ENCODE measurements around the gene CD96. TPM values are rescaled to one million over a fixed set of nuclear protein-coding genes. Genes with fewer than 3 reads are reported as not detected.

CD96 gene
- total and polyA plus RNA-seq, 10 donors = 2.9 to 43.9 (median 24.1) TPM

GRCh38 chr3:111570404-111571030, 28.5 kb downstream of the CD96 start:
- WGBS, 5 donors = 90 to 97% (median 93%) methylated on average over 11 to 12 of the region's 12 CpGs

GRCh38 chr3:111571282-111571681, 29.3 kb downstream of the CD96 start:
- WGBS, 5 donors = 76 to 95% (median 91%) methylated on average over 1 of the region's 1 CpG
- Histone ChIP-seq H3K9me3 (no peaks in the 10 kb centered on the region), H3K36me3 (peaks cover 0 to 3% (median 0%) of the 10 kb centered on the region in 6 donors), H3K4me3 (no peak overlapping the region), H3K27me3 (replicated peaks in 1 of 7) (no peaks in the 10 kb centered on the region), H3K4me1 (peaks cover 0 to 3% (median 0%) of the 10 kb centered on the region in 6 donors), H3K27ac (no peak overlapping the region)
- TF ChIP-seq POLR2AphosphoS5 (IDR thresholded peaks at IDR 0.05) (no peak), POLR2A (IDR thresholded peaks at IDR 0.05) (no peak), CTCF (IDR thresholded peaks at IDR 0.05 in 8 of 11, conservative IDR thresholded peaks at IDR 0.05 in 3 of 11) (no peak)
- intact Hi-C loops (cut with DNase I; ENCODE audit: low total_unique reads) = no loop called here
- no peak for DNase-seq

More at GRCh38 chr3:111570404-111571030, 28.5 kb downstream of the CD96 start:
- no peaks in the 10 kb centered on the region for H3K27me3 ChIP-seq (replicated peaks in 1 of 7)
- peaks cover 0 to 7% (median 0%) of the 10 kb centered on the region in 6 donors for H3K4me1 ChIP-seq
- no peak for DNase-seq
- H3K9me3 ChIP-seq = no peaks in the 10 kb centered on the region
- intact Hi-C loops (cut with DNase I; ENCODE audit: low total_unique reads) = no loop called here
- no peak overlapping the region for H3K27ac ChIP-seq
- peaks cover 0 to 3% (median 0%) of the 10 kb centered on the region in 6 donors for H3K36me3 ChIP-seq
- H3K4me3 ChIP-seq = no peak overlapping the region
- TF ChIP-seq CTCF (IDR thresholded peaks at IDR 0.05 in 8 of 11, conservative IDR thresholded peaks at IDR 0.05 in 3 of 11) = no peak
- TF ChIP-seq POLR2A (IDR thresholded peaks at IDR 0.05) = no peak

GRCh38 chr3:111571907-111572460, 30.0 kb downstream of the CD96 start:
- no peak for DNase-seq
- H3K36me3 ChIP-seq = peaks cover 0 to 3% (median 0%) of the 10 kb centered on the region in 6 donors
- no peak overlapping the region for H3K4me3 ChIP-seq
- H3K9me3 ChIP-seq = no peaks in the 10 kb centered on the region
- H3K4me1 ChIP-seq = peaks cover 0 to 3% (median 0%) of the 10 kb centered on the region in 6 donors
- H3K27me3 ChIP-seq (replicated peaks in 1 of 7) = no peaks in the 10 kb centered on the region
- H3K27ac ChIP-seq = no peak overlapping the region
- TF ChIP-seq POLR2AphosphoS5 (IDR thresholded peaks at IDR 0.05) (no peak), CTCF (IDR thresholded peaks at IDR 0.05 in 8 of 11, conservative IDR thresholded peaks at IDR 0.05 in 3 of 11) (no peak), POLR2A (IDR thresholded peaks at IDR 0.05) (no peak)
- intact Hi-C loops (cut with DNase I; ENCODE audit: low total_unique reads) = no loop called here
- WGBS, 5 donors = 84 to 92% (median 91%) methylated on average over 6 of the region's 6 CpGs

- Histone ChIP-seq H3K4me1 (peaks cover 0 to 8% (median 0%) of the 10 kb centered on the region in 6 donors), H3K9me3 (no peaks in the 10 kb centered on the region), H3K27me3 (replicated peaks in 1 of 7) (no peaks in the 10 kb centered on the region), H3K4me3 (no peak overlapping the region), H3K27ac (no peak overlapping the region), H3K36me3 (peaks cover 0 to 5% (median 0%) of the 10 kb centered on the region in 6 donors)
- 45 to 67% (median 54%) methylated on average over 1 of the region's 1 CpG for WGBS, 5 donors
- no peak for DNase-seq
- TF ChIP-seq CTCF (IDR thresholded peaks at IDR 0.05 in 8 of 11, conservative IDR thresholded peaks at IDR 0.05 in 3 of 11) (no peak), POLR2AphosphoS5 (IDR thresholded peaks at IDR 0.05) (no peak), POLR2A (IDR thresholded peaks at IDR 0.05) (no peak)
- intact Hi-C loops (cut with DNase I; ENCODE audit: low total_unique reads) = no loop called here
These were observed 35.1 kb downstream of the CD96 start for GRCh38 chr3:111577113-111577512.

All from spleen (tissue), 11 donors.